ENCODE results near the gene ZFP91.
A peak's percentile ranks its signal among the peaks of the same experiment; 100 is the strongest.

The ZFP91 gene

GRCh38 chr11:58636587-58636986 lies 57.7 kb downstream of the ZFP91 start:
- FAIRE-seq: no peak
- no peak for DNase-seq (ENCODE audit: insufficient read length)
- TF ChIP-seq POLR2AphosphoS5 (IDR thresholded peaks at IDR 0.05; ENCODE audit: low read depth, low read length) (no peak), TAF1 (IDR thresholded peaks at IDR 0.05; ENCODE audit: borderline replicate concordance, low read depth, low read length) (no peak), POLR2A (IDR thresholded peaks at IDR 0.05; ENCODE audit: low read depth, low read length) (no peak)

- no peak for TF ChIP-seq POLR2AphosphoS5 (IDR thresholded peaks at IDR 0.05; ENCODE audit: low read depth, low read length)
- no peak for TF ChIP-seq POLR2A (IDR thresholded peaks at IDR 0.05; ENCODE audit: low read depth, low read length)
- no peak for TF ChIP-seq TAF1 (IDR thresholded peaks at IDR 0.05; ENCODE audit: borderline replicate concordance, low read depth, low read length)
- DNase-seq (ENCODE audit: insufficient read length): no peak
- FAIRE-seq: no peak
Measured at GRCh38 chr11:58637371-58637770, 58.5 kb downstream of the ZFP91 start.

DNA sequence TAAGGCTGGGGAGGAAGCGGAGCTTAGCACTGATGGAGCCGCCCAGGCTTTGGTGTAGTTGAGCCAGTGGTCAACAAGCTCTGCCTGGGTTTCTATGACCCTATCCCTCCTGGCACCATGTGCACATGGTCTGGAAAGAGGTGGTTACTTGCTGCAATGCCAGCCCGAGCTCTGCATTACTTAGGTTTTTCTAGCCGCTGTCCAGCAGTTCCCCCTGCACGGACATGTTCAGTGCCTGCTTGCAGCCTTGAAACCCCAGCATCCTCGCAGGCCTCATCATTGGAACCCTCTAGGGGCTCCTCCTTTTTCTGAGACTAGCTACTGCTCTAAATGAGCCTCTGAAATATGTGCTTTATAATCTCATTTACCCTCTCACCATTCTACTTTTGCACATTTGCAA lies 60.2 kb downstream of the ZFP91 start:
- FAIRE-seq (no peak), DNase-seq (ENCODE audit: insufficient read length) (no peak)

DNA sequence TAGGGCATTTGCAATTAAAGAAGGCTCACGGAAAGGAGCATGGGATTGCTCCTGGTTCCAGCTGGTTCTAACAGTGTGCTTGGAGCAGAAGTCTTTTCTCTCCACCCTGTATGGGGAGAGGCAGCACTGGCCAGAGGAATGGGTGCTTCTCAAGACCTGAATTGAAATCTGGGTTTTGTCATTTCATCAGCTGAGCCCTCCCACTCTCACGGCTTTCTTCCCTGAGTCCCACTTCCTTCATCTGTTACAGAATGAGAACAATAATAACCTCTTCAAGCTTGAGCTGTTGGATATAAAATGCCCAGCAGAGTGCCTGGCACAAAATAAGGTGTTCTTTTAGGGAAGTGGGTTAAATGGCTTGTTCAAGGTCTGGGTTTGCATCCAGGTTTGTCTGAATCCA lies 60.8 kb downstream of the ZFP91 start:
- no peak for FAIRE-seq
- TF ChIP-seq TAF1 (IDR thresholded peaks at IDR 0.05; ENCODE audit: borderline replicate concordance, low read depth, low read length): no peak
- TF ChIP-seq POLR2AphosphoS5 (IDR thresholded peaks at IDR 0.05; ENCODE audit: low read depth, low read length): no peak
- no peak for TF ChIP-seq POLR2A (IDR thresholded peaks at IDR 0.05; ENCODE audit: low read depth, low read length)

More for the DNA sequence above, 60.2 kb downstream of the ZFP91 start:
- TF ChIP-seq TAF1 (IDR thresholded peaks at IDR 0.05; ENCODE audit: borderline replicate concordance, low read depth, low read length): no peak
- no peak for TF ChIP-seq POLR2AphosphoS5 (IDR thresholded peaks at IDR 0.05; ENCODE audit: low read depth, low read length)
- no peak for TF ChIP-seq POLR2A (IDR thresholded peaks at IDR 0.05; ENCODE audit: low read depth, low read length)

GRCh38 chr11:58640386-58641023 lies 61.6 kb downstream of the ZFP91 start:
- DNase-seq (ENCODE audit: insufficient read length): no peak
- no peak for TF ChIP-seq TAF1 (IDR thresholded peaks at IDR 0.05; ENCODE audit: borderline replicate concordance, low read depth, low read length)
- TF ChIP-seq POLR2A (IDR thresholded peaks at IDR 0.05; ENCODE audit: low read depth, low read length): no peak
- no peak for TF ChIP-seq POLR2AphosphoS5 (IDR thresholded peaks at IDR 0.05; ENCODE audit: low read depth, low read length)
- FAIRE-seq: peak; percentile 30

More for the DNA sequence above, 60.8 kb downstream of the ZFP91 start:
- no peak for DNase-seq (ENCODE audit: insufficient read length)

DNA sequence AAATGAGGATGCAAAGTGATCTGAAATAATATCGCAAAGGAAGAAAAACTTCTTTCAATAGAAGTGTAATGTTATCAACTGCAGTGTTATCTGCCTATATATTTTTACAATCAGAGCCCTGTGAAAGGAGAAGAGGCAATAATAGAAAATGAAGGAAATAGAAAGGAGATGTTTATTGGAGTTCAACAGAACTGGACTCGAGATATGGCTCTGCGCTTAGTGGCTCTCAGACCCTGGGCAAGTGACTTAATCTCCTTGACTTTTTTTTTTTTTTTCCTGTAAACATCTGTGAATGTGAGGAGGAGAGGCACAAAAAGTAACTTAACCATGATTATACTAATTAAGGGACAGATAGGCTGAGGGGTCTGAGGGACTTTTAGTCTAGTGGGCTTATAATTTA lies 62.5 kb downstream of the ZFP91 start:
- TF ChIP-seq POLR2AphosphoS5 (IDR thresholded peaks at IDR 0.05; ENCODE audit: low read depth, low read length): no peak
- no peak for TF ChIP-seq TAF1 (IDR thresholded peaks at IDR 0.05; ENCODE audit: borderline replicate concordance, low read depth, low read length)
- TF ChIP-seq POLR2A (IDR thresholded peaks at IDR 0.05; ENCODE audit: low read depth, low read length): no peak
- DNase-seq (ENCODE audit: insufficient read length): no peak
- FAIRE-seq: no peak

DNA sequence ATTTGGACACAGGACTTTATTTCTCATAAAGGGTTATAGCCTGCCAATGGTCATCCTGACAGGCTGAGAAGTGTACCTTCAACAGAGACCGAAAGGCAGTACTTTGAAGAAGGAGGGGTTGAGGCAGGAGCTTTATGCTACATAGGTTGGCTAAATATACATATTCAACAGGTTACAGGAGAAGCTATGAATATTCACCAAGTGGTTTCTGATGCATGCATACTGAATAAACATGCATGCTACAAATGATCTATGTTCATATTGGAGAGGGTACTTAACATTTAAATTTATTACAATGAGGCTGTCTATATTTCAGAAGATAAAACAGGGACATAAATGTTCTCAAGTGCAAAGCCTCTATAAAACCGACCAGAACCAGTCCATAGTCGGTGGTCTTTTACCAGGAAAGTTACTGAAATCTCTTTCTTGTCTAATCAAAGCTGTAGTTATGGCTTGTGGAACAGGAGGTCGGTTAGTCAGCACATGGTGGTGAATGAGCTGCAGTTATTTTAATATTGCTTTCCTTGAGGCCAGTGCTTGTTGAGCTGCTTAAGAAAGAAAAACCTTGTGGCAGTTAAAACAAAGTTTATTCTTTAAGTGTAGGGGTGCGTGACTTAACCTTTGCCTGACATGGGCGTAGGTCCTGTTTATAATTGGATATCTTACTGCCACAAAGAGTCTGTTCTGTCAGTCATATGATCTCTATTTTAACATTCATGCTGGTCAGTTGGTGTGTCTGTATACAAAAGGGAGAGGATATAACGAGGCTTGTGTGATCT lies 63.1 kb downstream of the ZFP91 start:
- TF ChIP-seq TAF1 (IDR thresholded peaks at IDR 0.05; ENCODE audit: borderline replicate concordance, low read depth, low read length): no peak
- TF ChIP-seq POLR2AphosphoS5 (IDR thresholded peaks at IDR 0.05; ENCODE audit: low read depth, low read length): no peak
- TF ChIP-seq POLR2A (IDR thresholded peaks at IDR 0.05; ENCODE audit: low read depth, low read length): no peak
- FAIRE-seq (peak; percentile 5), DNase-seq (ENCODE audit: insufficient read length) (no peak)

DNA sequence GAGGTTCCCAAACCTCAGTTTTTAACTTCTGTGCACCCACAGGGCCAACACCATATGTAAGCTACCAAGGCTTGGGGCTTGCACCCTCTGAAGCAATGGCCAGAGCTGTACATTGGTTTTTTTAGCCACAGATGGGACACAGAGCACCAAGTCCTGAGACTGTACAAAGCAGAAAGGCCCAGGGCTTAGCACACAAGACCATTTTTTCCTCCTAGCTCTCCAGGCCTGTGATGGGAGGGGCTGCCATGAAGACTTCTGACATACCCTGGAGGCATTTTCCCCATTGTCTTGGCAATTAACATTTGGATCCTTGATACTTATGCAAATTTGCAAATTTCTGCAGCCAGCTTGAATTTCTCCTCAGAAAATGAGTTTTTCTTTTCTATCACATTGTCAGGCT lies 67.0 kb downstream of the ZFP91 start:
- no peak for TF ChIP-seq POLR2AphosphoS5 (IDR thresholded peaks at IDR 0.05; ENCODE audit: low read depth, low read length)
- TF ChIP-seq POLR2A (IDR thresholded peaks at IDR 0.05; ENCODE audit: low read depth, low read length): no peak
- FAIRE-seq (peak; percentile 46), DNase-seq (ENCODE audit: insufficient read length) (no peak)

DNA sequence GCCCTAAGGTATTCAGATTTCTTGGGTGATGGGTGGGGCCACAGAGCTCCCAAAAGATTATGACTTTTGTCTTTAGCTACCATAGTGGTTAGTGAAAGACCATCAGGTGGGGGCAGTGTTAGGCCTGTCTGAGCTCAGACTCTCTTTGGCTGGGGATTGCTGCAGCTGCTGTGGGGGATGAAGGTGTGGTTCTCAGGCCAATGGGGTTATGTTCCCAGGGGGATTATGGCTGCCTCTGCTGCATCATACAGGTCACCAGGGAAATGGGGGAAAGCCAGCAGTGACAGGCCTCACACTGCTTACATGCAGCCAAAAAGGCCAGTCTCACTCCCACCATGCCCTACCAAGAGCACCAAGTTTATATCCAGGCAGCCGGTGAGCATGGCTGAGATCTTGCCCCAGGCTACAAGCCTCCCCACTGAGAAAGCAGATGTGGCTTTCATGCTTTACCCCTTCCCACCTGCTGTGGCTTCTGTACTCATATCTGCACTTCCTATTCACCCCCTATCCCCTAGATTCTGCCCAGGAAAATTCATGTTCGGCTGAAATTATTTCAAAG lies 68.4 kb downstream of the ZFP91 start:
- DNase-seq (ENCODE audit: insufficient read length): no peak
- FAIRE-seq: peak; percentile 96
- TF ChIP-seq POLR2A (IDR thresholded peaks at IDR 0.05; ENCODE audit: low read depth, low read length): no peak
- TF ChIP-seq TAF1 (IDR thresholded peaks at IDR 0.05; ENCODE audit: borderline replicate concordance, low read depth, low read length): no peak
- TF ChIP-seq POLR2AphosphoS5 (IDR thresholded peaks at IDR 0.05; ENCODE audit: low read depth, low read length): no peak

DNA sequence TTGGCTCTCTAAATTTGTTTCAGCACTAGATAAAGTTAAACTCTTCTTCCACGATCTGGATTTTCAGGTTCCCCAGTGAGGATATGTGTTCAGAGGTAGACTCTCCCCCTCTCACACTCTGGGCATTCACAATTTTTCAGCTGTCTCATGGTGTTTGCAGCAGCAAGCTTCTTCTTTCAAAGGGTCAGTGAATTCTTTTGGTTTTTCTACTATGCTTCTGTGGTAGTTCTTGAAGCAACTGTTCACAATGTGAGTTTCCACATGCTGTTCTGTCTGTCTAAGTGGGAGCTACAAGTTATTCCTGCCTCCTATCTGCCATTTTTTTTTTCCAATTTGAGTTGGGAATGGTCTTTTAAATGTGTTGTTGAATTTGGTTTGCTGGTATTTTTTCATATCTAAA lies 69.0 kb downstream of the ZFP91 start:
- TF ChIP-seq POLR2AphosphoS5 (IDR thresholded peaks at IDR 0.05; ENCODE audit: low read depth, low read length) (no peak), TAF1 (IDR thresholded peaks at IDR 0.05; ENCODE audit: borderline replicate concordance, low read depth, low read length) (no peak), POLR2A (IDR thresholded peaks at IDR 0.05; ENCODE audit: low read depth, low read length) (no peak)
- FAIRE-seq (no peak), DNase-seq (ENCODE audit: insufficient read length) (no peak)

DNA sequence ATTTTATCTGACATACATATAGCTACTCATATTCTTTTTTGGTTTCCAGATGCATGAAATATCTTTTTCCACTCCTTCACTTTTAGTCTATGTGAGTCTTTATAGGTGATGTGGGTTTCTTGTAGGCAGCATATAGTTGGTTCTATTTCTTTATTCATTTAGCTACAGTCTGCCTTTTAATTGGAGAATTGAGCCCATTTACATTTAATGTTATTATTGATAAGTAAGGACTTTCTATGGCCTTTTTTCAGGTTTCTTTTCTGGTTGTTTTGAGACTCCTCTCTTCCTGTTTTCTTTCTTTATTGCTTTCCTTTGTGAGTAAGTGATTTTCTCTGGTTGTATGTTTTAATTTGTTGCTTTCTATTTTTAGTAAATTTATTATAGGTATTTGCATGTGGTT lies 70.8 kb downstream of the ZFP91 start:
- no peak for TF ChIP-seq TAF1 (IDR thresholded peaks at IDR 0.05; ENCODE audit: borderline replicate concordance, low read depth, low read length)
- no peak for TF ChIP-seq POLR2A (IDR thresholded peaks at IDR 0.05; ENCODE audit: low read depth, low read length)
- no peak for TF ChIP-seq POLR2AphosphoS5 (IDR thresholded peaks at IDR 0.05; ENCODE audit: low read depth, low read length)
- DNase-seq (ENCODE audit: insufficient read length) (no peak), FAIRE-seq (no peak)

GRCh38 chr11:58650496-58650895 lies 71.6 kb downstream of the ZFP91 start:
- no peak for FAIRE-seq
- DNase-seq (ENCODE audit: insufficient read length): no peak
- TF ChIP-seq TAF1 (IDR thresholded peaks at IDR 0.05; ENCODE audit: borderline replicate concordance, low read depth, low read length): no peak
- no peak for TF ChIP-seq POLR2A (IDR thresholded peaks at IDR 0.05; ENCODE audit: low read depth, low read length)
- no peak for TF ChIP-seq POLR2AphosphoS5 (IDR thresholded peaks at IDR 0.05; ENCODE audit: low read depth, low read length)
